Dendritic cell treated with granulocyte-macrophage colony-stimulating factor and Interleukin-4, amounts not matched to agents 40 ng/mL and 50 ng/mL, for 4 days (primary cell): ENCODE data around the gene CFAP43.

ENCODE experiments used
- H3K27ac Mint-ChIP-seq: one replicate; pipeline ENCODE4 v1.8.0; 2022; ENCODE audit warnings: mild to moderate bottlenecking, mixed read lengths
- H3K27me3 Mint-ChIP-seq: one replicate; pipeline ENCODE4 v1.8.0; 2022; ENCODE audit warnings: mild to moderate bottlenecking, mixed read lengths
- H3K36me3 Mint-ChIP-seq: one replicate; pipeline ENCODE4 v1.8.0; 2022; ENCODE audit warnings: low read depth, mixed read lengths
- H3K4me1 Mint-ChIP-seq: one replicate; pipeline ENCODE4 v1.8.0; 2022; ENCODE audit warnings: low read depth, mixed read lengths
- H3K4me3 Mint-ChIP-seq: one replicate; pipeline ENCODE4 v1.8.0; 2022; ENCODE audit warnings: mild to moderate bottlenecking, moderate library complexity, mixed read lengths
- H3K9me3 Mint-ChIP-seq: one replicate; pipeline ENCODE4 v1.8.0; 2022; ENCODE audit warnings: mixed read lengths
- intact Hi-C: fragments of 100-400 bp; cut with micrococcal nuclease; formaldehyde crosslinking; loops from one replicate; pipeline ENCODE4 v1.15.0; 2022

The CFAP43 gene

GRCh38 chr10:104123397-104123796 lies 108.8 kb downstream of the CFAP43 start:
- Mint-ChIP-seq H3K27me3 (no peaks in the 10 kb centered on the region), H3K4me1 (peaks cover 22% of the 10 kb centered on the region), H3K4me3 (no peak overlapping the region), H3K36me3 (peaks cover 23% of the 10 kb centered on the region), H3K9me3 (no peaks in the 10 kb centered on the region), H3K27ac (no peak overlapping the region)
- intact Hi-C loops, result loop anchor here (2.0 to 10.0 kb wide), 6 partner anchors 99 to 239 kb away; partner anchors contain the start of genes CFAP58, GSTO2, SLK and STN1

DNA sequence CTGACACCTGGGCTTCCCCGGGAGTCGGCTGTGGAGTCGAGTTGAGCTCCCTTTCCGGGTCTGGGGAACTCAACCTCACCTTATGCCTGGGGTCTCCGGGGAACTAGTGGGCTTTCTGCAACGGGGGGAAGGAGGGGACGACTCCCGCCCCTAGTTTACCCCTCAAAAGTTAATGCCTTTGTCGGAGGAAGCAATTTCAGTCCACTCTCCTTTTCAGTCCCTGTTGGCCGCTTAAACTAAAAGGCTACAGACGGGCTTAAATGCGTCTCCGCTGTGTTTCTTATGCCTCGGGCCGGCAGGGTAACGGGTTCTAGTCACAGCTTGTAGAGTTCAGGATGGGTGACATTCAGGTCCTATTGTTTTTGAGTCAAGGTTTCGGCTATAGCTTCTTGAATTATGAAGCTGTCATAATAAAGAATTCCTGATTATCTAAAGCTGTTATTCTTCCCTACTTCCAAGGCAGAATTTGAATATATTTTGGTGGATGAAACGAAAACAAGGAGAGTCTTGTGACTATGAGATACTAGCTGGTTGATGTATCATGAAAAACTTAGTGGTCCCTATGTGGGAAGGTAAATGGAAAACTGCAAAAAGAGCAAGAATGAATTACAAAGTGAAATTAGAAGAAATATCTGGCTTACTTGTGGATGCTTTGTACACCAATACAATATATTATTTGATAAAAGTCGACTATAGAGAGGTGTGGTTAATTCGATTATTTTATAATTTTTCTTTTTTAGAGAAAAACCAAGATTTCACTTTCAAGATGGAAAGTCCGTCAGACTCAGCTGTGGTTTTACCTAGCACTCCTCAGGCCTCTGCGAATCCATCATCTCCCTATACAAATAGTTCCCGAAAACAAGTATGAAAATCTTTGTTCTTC lies 109.7 kb downstream of the CFAP43 start:
- intact Hi-C loops, result loop anchor here (2.0 to 10.0 kb wide), 6 partner anchors 98 to 238 kb away; partner anchors contain the start of genes CFAP58, GSTO2, SLK and STN1
- H3K27me3 Mint-ChIP-seq, result no peaks in the 10 kb centered on the region
- H3K4me3 Mint-ChIP-seq, result peak overlapping the region; percentile 88
- peak overlapping the region; percentile 97 for H3K27ac Mint-ChIP-seq
- no peaks in the 10 kb centered on the region for H3K9me3 Mint-ChIP-seq
- peaks cover 20% of the 10 kb centered on the region for H3K4me1 Mint-ChIP-seq
- peaks cover 23% of the 10 kb centered on the region for H3K36me3 Mint-ChIP-seq

- Mint-ChIP-seq H3K9me3 (no peaks in the 10 kb centered on the region), H3K27me3 (no peaks in the 10 kb centered on the region), H3K4me1 (peaks cover 14% of the 10 kb centered on the region), H3K4me3 (peak within 1 kb of the TSS; percentile 88), H3K36me3 (peaks cover 15% of the 10 kb centered on the region), H3K27ac (peak within 1 kb of the TSS; percentile 97)
- intact Hi-C loops, result loop anchor here (2.0 to 10.0 kb wide), 6 partner anchors 97 to 237 kb away; partner anchors contain the start of genes CFAP58, GSTO2, SLK and STN1
Observed at GRCh38 chr10:104121485-104122224, 110.5 kb downstream of the CFAP43 start, which contains the start of gene SFR1. Gene SFR1, plus strand, starts transcription at chr10:104122171. Its CDS starts 13 bp downstream, at chr10:104122184.

GRCh38 chr10:104120903-104121484 lies 111.2 kb downstream of the CFAP43 start:
- H3K9me3 Mint-ChIP-seq, result no peaks in the 10 kb centered on the region
- intact Hi-C loops, result loop anchor here (5.0 to 10.0 kb wide), 4 partner anchors 96 to 236 kb away; partner anchors contain the start of genes CFAP58 and GSTO2
- peaks cover 8% of the 10 kb centered on the region for H3K36me3 Mint-ChIP-seq
- H3K27ac Mint-ChIP-seq, result peak overlapping the region; percentile 97
- no peaks in the 10 kb centered on the region for H3K27me3 Mint-ChIP-seq
- H3K4me3 Mint-ChIP-seq, result peak overlapping the region; percentile 88
- H3K4me1 Mint-ChIP-seq, result peaks cover 14% of the 10 kb centered on the region

GRCh38 chr10:104120512-104120902 lies 111.7 kb downstream of the CFAP43 start:
- peak overlapping the region; percentile 88 for H3K4me3 Mint-ChIP-seq
- peak overlapping the region; percentile 97 for H3K27ac Mint-ChIP-seq
- intact Hi-C loops, result loop anchor here (5.0 to 10.0 kb wide), 4 partner anchors 96 to 236 kb away; partner anchors contain the start of genes CFAP58 and GSTO2
- H3K36me3 Mint-ChIP-seq, result peaks cover 3% of the 10 kb centered on the region
- peaks cover 14% of the 10 kb centered on the region for H3K4me1 Mint-ChIP-seq
- H3K27me3 Mint-ChIP-seq, result no peaks in the 10 kb centered on the region
- H3K9me3 Mint-ChIP-seq, result no peaks in the 10 kb centered on the region

DNA sequence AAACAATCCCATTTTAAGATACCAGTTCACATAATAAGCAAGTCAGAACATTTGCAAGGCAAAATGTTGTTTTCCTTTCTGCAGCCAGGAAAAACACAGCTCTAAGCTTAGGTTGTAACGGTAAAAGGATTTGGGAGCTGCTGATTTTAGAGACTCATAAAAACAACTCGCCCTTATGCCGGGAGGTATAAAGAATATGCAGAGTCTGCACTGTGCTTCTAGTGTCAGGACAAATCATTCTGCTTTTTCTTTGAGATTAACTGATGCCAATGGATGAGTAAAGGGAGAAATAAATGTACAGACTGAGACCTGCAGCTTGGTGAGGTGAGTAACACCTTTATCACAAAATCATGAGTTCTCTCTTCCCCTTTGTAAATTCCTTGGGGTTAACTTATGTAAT lies 112.2 kb downstream of the CFAP43 start:
- Mint-ChIP-seq H3K27me3 (no peaks in the 10 kb centered on the region), H3K4me1 (peaks cover 14% of the 10 kb centered on the region), H3K36me3 (no peaks in the 10 kb centered on the region), H3K27ac (peak overlapping the region; percentile 97), H3K9me3 (no peaks in the 10 kb centered on the region), H3K4me3 (no peak overlapping the region)
- intact Hi-C loops, result loop anchor here (5.0 to 10.0 kb wide), 4 partner anchors 95 to 235 kb away; partner anchors contain the start of genes CFAP58 and GSTO2

- Mint-ChIP-seq H3K27me3 (no peaks in the 10 kb centered on the region), H3K4me1 (peaks cover 24% of the 10 kb centered on the region), H3K36me3 (no peaks in the 10 kb centered on the region), H3K4me3 (no peak overlapping the region), H3K27ac (no peak overlapping the region), H3K9me3 (no peaks in the 10 kb centered on the region)
- intact Hi-C loops, result no loop called here
Observed at GRCh38 chr10:104117839-104118323, 114.3 kb downstream of the CFAP43 start.

- Mint-ChIP-seq H3K4me1 (peaks cover 23% of the 10 kb centered on the region), H3K27ac (no peak overlapping the region), H3K9me3 (no peaks in the 10 kb centered on the region), H3K4me3 (no peak overlapping the region), H3K36me3 (no peaks in the 10 kb centered on the region), H3K27me3 (no peaks in the 10 kb centered on the region)
- intact Hi-C loops, result no loop called here
Observed at GRCh38 chr10:104113376-104113956, 118.7 kb downstream of the CFAP43 start.

- no peak overlapping the region for H3K27ac Mint-ChIP-seq
- no peak overlapping the region for H3K4me3 Mint-ChIP-seq
- no peaks in the 10 kb centered on the region for H3K36me3 Mint-ChIP-seq
- intact Hi-C loops, result no loop called here
- no peaks in the 10 kb centered on the region for H3K9me3 Mint-ChIP-seq
- peaks cover 23% of the 10 kb centered on the region for H3K4me1 Mint-ChIP-seq
- no peaks in the 10 kb centered on the region for H3K27me3 Mint-ChIP-seq
Observed at GRCh38 chr10:104109908-104110662, 122.1 kb downstream of the CFAP43 start.

DNA sequence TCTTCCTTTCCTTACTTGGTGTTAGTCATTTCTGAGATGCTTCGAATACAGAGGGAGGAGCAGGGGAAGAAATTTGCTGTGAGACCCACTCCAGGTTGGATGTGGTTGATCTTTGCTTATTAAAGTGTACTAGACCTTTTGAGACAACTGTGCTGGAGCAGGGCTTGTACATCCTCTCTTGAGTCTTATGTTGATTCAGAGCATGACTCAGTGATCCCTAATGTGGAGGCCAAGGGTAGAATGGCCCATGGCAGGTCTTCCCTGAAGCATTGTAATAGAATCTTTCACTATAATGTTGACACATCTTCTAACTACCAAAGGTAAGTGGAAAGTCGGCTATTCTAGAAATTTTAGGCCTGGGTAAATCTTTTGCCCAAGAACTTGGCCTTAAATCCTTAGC lies 127.2 kb downstream of the CFAP43 start:
- intact Hi-C loops, result no loop called here
- Mint-ChIP-seq H3K36me3 (no peaks in the 10 kb centered on the region), H3K4me1 (peaks cover 15% of the 10 kb centered on the region), H3K27me3 (no peaks in the 10 kb centered on the region), H3K4me3 (no peak overlapping the region), H3K27ac (no peak overlapping the region), H3K9me3 (no peaks in the 10 kb centered on the region)

DNA sequence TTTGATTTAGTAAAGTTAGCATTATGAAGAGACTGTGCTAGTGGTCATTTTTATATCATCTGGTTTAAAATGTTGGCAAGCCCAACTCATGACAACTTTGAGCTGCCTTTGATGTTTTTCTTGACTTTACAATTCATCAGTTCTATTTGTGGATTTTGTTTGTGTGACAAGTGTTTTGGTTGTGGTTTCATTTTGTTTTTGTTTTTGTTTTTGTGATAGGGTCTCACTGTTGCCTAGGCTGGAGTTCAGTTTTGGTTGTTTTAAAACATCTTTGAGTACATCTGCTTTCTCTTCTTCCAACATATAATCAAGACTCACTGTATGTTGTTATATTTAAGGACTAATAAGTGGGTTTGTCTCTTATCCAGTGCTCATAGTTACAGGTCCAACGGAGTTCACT lies 127.7 kb downstream of the CFAP43 start:
- no peaks in the 10 kb centered on the region for H3K27me3 Mint-ChIP-seq
- no peaks in the 10 kb centered on the region for H3K9me3 Mint-ChIP-seq
- intact Hi-C loops, result no loop called here
- peaks cover 10% of the 10 kb centered on the region for H3K4me1 Mint-ChIP-seq
- no peak overlapping the region for H3K4me3 Mint-ChIP-seq
- H3K27ac Mint-ChIP-seq, result no peak overlapping the region
- H3K36me3 Mint-ChIP-seq, result no peaks in the 10 kb centered on the region

- H3K9me3 Mint-ChIP-seq, result no peaks in the 10 kb centered on the region
- no peak overlapping the region for H3K27ac Mint-ChIP-seq
- no peaks in the 10 kb centered on the region for H3K27me3 Mint-ChIP-seq
- H3K4me1 Mint-ChIP-seq, result peaks cover 10% of the 10 kb centered on the region
- no peak overlapping the region for H3K4me3 Mint-ChIP-seq
- intact Hi-C loops, result no loop called here
- no peaks in the 10 kb centered on the region for H3K36me3 Mint-ChIP-seq
Observed at GRCh38 chr10:104103956-104104355, 128.2 kb downstream of the CFAP43 start.
